Measurements from ENCODE around the gene SSX2B.
"Not testable (repeated sequence)": the region's sequence is repeated elsewhere in the genome, so short reads cannot be mapped to it uniquely, and the experiment has no call there.

The SSX2B gene, protein sequence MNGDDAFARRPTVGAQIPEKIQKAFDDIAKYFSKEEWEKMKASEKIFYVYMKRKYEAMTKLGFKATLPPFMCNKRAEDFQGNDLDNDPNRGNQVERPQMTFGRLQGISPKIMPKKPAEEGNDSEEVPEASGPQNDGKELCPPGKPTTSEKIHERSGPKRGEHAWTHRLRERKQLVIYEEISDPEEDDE

GRCh38 chrX:52750952-52751351 lies at the start of gene SSX2B:
Gene SSX2B (plus strand): TSS chrX:52751252. CDS start chrX:52752681, 1,429 bp downstream.
- DNase-seq (ENCODE audit: low spot score) = not testable (repeated sequence)

DNA sequence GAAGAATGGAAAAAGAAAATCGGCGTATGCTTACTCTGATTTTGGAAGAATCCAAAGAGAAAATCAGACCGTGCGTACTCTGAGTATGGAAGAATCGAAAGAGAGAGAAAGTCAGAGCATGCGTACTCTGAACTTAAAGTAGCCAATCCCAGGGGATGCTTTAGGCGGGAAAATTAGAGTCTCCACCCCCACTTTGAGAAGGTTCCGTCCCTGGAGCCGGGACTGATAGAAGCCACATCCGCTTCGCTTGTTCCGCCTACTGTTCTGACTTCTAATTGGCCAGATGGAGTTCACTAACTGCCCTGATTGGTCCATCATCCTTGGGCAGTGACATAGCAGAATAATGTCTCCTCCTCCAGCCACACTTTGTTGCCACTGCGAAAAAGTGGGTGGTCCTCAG lies 44.0 kb upstream of the SSX2B start, which contains the start of gene SSX2:
TSS of gene SSX2 (minus strand) at position 101 of the 400 bp plus-strand sequence. CDS start 1,429 bp downstream, outside the sequence.
- DNase-seq (ENCODE audit: low spot score) = not testable (repeated sequence)

DNA sequence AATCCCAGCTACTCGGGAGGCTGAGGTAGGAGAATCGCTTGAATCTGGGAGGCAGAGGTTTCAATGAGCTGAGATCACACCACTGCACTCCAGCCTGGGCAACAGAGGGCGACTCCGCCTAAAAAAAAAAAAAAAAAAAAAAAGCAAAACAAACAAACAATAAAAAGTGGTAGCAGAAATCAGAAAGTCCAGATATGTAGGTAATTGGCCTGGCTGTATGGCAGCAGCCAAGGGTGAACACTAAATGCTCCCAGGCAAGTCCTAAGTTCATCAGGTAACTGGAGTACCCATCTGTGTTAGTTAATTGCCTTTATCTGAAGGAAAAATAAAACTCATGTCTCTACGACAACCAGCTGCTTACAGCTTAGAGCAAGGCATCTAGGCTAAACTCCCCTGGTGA lies 14.9 kb downstream of the SSX2B start:
- DNase-seq (ENCODE audit: low spot score) = not testable (repeated sequence)

- not testable (repeated sequence) for DNase-seq (ENCODE audit: low spot score)
Measured at GRCh38 chrX:52773504-52773903, 22.5 kb downstream of the SSX2B start.

DNA sequence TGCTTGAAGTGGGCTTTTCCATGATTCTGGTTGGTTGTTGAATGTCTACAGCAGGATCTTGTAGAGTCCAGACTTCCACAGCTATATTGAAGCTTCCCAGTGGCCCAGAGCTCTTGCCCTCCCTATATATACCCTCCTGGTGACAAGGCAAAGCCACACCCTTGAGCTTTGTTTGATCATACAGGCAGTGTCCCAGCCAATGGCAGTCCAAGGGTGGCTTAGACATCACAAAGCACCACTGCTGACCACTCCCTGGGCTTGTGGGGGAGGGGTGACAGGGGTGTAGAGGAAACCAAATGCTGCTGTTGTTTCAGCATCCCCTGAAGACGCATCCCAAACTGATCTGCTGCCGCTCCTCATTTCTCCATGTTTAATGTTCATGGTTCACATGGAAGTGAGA lies 46.3 kb downstream of the SSX2B start, which contains the start of gene SPANXN5:
TSS of gene SPANXN5 (minus strand) at position 101 of the 400 bp plus-strand sequence. CDS start at position 22, 79 bp downstream.
- not testable (repeated sequence) for DNase-seq (ENCODE audit: low spot score)

GRCh38 chrX:52804876-52805275 lies 53.8 kb downstream of the SSX2B start:
- DNase-seq (ENCODE audit: low spot score) = not testable (repeated sequence)

All from AG08395 (cell line).